Muscle layer of duodenum (tissue), 2 donors: ENCODE measurements around the gene MKLN1.
A peak's percentile ranks its signal among the peaks of the same experiment; 100 is the strongest.

Source experiments
- H3K27ac ChIP-seq: one replicate; pipeline ENCODE4 v1.7.0; 2013; ENCODE audit warnings: mild to moderate bottlenecking, low read length
- H3K27me3 ChIP-seq: one replicate; pipeline ENCODE4 v1.7.0; 2013; ENCODE audit warnings: low read depth, mild to moderate bottlenecking, control low read depth, low read length
- H3K36me3 ChIP-seq, 2 donors: one replicate each; pipeline ENCODE4 v1.7.0; 2013; ENCODE audit warnings: low read length in 2 of 2, control low read depth in 1 of 2, mild to moderate bottlenecking in 1 of 2; ENCODE audit not compliant: insufficient read depth in 2 of 2, control insufficient read depth in 1 of 2
- H3K4me1 ChIP-seq, 2 donors: one replicate each; pipeline ENCODE4 v1.7.0; 2013; ENCODE audit warnings: low read length in 2 of 2, mild to moderate bottlenecking in 2 of 2, control low read depth in 1 of 2, moderate library complexity in 1 of 2; ENCODE audit not compliant: insufficient read depth in 2 of 2, control insufficient read depth in 1 of 2
- H3K4me3 ChIP-seq, 2 donors: one replicate each; pipeline ENCODE4 v1.7.0; 2013; ENCODE audit warnings: low read length in 2 of 2, low read depth in 1 of 2, mild to moderate bottlenecking in 1 of 2
- H3K9me3 ChIP-seq, 2 donors: one replicate each; pipeline ENCODE4 v1.7.0; 2013; ENCODE audit warnings: low read length in 2 of 2, control low read depth in 1 of 2, mild to moderate bottlenecking in 1 of 2; ENCODE audit not compliant: control insufficient read depth in 1 of 2
- donor health status: healthy.

The MKLN1 gene

DNA sequence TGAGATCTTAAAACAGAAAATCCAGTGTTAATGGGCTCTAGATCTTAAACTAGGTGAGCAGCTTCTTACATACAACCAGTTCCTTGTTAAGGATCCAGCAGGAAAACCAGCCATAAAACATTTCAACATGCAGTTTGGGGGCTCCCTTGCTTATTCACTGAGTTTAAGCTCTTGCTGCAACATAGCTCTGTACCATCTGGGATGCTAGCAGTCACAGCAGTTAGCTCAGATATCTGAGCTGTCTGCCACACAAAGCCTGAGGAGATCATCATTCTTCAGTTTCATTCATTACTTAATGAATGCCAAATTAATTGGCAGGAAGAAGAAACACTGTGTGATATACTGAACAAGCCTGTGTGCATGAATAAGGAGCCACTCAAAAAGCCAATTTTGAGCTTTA is 165.9 kb downstream of the MKLN1 start:
- no peaks in the 10 kb centered on the region for H3K27me3 ChIP-seq
- no peak overlapping the region for H3K27ac ChIP-seq
- H3K36me3 ChIP-seq, result peaks cover 0 to 9% of the 10 kb centered on the region in 2 donors
- no peak overlapping the region for H3K4me3 ChIP-seq
- no peaks in the 10 kb centered on the region for H3K9me3 ChIP-seq
- H3K4me1 ChIP-seq, result no peaks in the 10 kb centered on the region

DNA sequence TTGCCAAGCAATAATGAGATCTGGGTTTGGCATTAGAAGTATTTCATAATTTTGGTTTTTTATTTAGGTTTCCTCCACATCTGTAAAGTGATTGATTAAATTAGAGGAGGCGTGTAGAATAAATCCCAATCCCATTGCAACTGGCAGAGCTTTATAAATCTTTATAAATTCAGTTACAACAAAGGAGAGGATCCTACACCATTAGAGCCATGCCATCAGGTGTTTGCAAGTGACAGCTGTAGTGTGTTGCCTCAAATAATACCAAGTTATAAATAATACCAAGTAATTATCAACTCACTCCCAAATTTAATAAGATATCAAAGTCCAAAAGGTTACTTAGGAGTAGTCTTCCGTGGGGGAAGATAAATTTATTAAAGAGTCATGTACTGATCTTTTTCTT is 166.5 kb downstream of the MKLN1 start:
- H3K4me1 ChIP-seq, result no peaks in the 10 kb centered on the region
- no peak overlapping the region for H3K27ac ChIP-seq
- H3K36me3 ChIP-seq, result peaks cover 0 to 9% of the 10 kb centered on the region in 2 donors

DNA sequence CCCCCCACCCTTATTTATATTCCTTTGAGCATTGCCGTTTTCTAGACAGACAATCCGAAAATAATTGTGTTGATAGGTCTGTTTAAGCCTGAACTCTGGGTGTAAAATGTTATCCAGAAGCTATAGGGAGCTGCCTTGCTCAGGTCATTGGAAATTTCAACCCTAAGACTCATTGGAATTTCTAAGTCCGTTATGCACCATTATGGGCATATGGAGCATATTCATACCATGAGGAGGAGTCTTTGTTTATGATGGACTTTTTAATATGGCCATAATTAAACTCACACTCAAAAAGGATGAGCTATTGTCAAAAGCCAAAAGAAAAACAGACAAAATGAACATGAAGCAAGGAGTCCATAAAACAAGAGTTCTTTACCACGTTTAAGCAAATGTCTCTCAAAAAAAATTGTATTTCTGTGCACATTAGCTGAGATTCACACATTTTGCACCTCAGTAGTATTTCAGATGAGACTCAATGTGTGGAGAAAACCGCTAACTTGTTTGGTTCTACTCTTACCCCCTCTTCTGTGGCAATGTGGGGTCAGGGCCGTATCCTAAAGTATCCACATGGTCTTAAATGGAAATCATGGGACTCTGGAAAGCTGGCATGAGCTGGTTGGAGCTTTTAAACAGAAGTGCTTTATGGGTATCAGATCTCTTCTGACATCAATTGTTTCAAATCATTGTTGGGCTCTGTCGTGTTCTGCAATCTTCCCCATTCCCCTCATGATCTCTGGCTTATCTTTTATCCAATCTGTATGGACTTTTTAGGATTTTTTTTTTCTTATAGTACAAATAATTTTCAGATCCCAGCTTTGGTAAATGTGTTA is 168.2 kb downstream of the MKLN1 start:
- H3K4me1 ChIP-seq, result no peaks in the 10 kb centered on the region
- H3K36me3 ChIP-seq, result peaks cover 5 to 9% of the 10 kb centered on the region in 2 donors
- H3K27me3 ChIP-seq, result no peaks in the 10 kb centered on the region
- no peak overlapping the region for H3K4me3 ChIP-seq
- H3K27ac ChIP-seq, result no peak overlapping the region
- H3K9me3 ChIP-seq, result no peaks in the 10 kb centered on the region

More for the DNA sequence above, 166.5 kb downstream of the MKLN1 start:
- no peaks in the 10 kb centered on the region for H3K9me3 ChIP-seq
- H3K4me3 ChIP-seq, result no peak overlapping the region
- no peaks in the 10 kb centered on the region for H3K27me3 ChIP-seq

DNA sequence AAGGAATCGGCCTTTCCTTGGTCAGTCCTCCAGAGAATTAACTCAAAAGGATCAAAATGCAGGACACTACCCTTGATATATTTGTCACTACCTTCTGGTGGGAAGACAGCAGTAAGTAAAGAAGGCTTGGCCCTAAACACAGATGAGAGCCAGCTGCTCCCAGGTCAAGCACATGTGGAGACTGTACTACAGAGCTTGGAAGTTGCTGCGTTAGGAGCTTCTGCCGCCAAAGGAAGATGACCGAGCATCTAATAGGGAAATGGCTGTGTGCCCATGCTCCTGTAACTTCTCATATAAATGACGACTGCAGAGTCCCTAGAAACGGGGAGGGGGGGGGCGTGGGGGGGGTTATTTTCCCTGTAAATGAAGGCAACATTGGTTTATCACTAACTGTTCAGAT is 169.8 kb downstream of the MKLN1 start:
- H3K36me3 ChIP-seq, result peaks cover 5 to 9% of the 10 kb centered on the region in 2 donors
- H3K27ac ChIP-seq, result no peak overlapping the region
- H3K9me3 ChIP-seq, result no peaks in the 10 kb centered on the region
- H3K4me3 ChIP-seq, result no peak overlapping the region
- H3K27me3 ChIP-seq, result no peaks in the 10 kb centered on the region
- peaks cover 0 to under 1% of the 10 kb centered on the region in 2 donors for H3K4me1 ChIP-seq

DNA sequence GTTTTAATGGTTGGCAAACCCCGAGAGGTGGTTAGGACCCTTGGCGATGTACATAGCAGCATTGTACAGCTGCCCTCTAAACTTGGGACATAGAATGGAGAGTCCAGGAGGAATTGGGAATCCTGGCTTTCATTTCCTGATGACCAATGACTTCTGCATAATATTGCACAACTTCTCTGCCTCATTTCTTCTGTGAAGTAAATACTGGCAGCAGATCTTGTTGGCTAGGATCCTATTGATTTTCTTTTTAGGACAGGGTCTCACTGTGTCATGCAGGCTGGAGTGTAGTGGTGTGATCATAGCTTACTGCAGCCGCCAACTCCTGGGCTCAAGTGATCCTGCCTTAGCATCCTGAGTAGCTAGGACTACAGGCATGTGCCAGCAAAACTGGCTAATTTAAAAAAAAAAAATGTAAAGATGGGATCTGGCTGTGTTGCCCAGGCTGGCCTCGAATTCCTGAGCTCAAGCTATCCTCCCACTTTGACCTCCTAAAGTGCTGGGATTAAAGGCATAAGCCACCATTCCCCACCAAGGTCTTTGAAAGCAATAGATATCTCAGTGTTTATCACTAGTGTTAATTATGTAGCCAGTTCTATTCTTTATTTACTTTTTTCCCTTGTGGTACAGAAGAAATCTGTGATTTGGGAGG is 170.7 kb downstream of the MKLN1 start:
- Histone ChIP-seq H3K9me3 (no peaks in the 10 kb centered on the region), H3K4me3 (no peak overlapping the region), H3K4me1 (peaks cover 4 to 9% of the 10 kb centered on the region in 2 donors), H3K36me3 (peaks cover 5 to 9% of the 10 kb centered on the region in 2 donors), H3K27ac (peak overlapping the region; percentile 11), H3K27me3 (no peaks in the 10 kb centered on the region)

DNA sequence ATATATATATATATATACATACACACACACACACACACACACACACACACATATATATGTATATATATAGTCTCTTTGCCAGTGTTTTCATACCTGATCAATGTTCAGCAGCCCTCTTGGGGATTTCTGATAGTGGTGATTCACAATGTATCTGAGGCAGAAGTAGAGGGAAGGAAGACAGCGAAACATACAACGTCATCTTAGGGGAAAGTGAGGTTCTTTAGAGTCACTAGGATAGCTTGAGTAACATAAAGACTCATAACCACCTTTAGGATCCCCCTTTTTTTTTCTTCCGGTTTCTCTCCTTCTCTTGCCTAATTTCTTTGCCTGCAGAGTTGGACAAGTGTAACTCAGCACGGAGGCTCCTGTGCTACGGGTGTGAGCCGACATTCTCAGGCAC is 172.1 kb downstream of the MKLN1 start:
- H3K36me3 ChIP-seq, result peaks cover 5 to 9% of the 10 kb centered on the region in 2 donors
- peaks cover 5 to 11% of the 10 kb centered on the region in 2 donors for H3K4me1 ChIP-seq
- H3K27me3 ChIP-seq, result no peaks in the 10 kb centered on the region
- H3K27ac ChIP-seq, result no peak overlapping the region
- H3K9me3 ChIP-seq, result no peaks in the 10 kb centered on the region
- no peak overlapping the region for H3K4me3 ChIP-seq

DNA sequence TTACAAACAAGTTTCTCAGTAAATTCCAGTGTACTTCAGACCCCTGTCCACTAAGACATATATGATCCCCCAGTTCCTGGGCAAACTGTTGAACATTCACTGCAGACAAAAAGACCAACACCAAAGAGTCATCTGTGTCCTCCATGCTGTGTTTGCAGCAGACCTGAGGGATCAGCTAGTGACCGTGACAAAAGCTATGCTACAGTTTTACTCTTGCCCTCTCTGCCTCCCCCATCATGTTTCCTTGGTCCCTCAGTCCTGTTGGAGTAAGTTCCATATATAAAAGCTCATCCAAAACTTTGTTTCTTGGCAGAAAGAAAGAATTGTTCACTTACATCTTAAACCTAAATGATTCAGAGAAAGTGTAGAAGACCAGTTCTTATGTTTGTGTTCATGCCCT is 172.7 kb downstream of the MKLN1 start:
- Histone ChIP-seq H3K27ac (no peak overlapping the region), H3K4me1 (peaks cover 5 to 11% of the 10 kb centered on the region in 2 donors), H3K4me3 (no peak overlapping the region), H3K27me3 (no peaks in the 10 kb centered on the region), H3K9me3 (no peaks in the 10 kb centered on the region), H3K36me3 (peaks cover 5 to 13% of the 10 kb centered on the region in 2 donors)

DNA sequence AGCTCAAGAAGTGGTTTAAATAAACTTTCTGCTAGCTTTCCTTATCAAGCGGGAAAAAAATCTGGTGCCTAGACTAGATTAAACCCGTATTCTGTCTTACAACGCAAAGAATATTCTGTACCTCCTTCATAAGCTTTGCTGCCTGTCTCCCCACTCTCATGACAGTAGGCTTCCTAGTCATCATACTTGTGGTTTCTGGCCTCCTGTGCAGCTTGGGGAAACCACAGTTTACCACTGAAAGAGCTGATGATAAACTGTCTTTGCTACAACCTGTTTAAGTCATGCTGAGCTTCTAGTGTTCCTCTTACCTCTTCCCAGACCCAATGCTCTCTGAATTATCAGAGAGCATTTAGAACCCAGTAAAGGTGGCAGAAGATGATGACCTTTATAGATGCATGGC is 173.7 kb downstream of the MKLN1 start:
- Histone ChIP-seq H3K4me1 (peaks cover 5 to 11% of the 10 kb centered on the region in 2 donors), H3K9me3 (no peaks in the 10 kb centered on the region), H3K27me3 (no peaks in the 10 kb centered on the region), H3K36me3 (peaks cover 5 to 13% of the 10 kb centered on the region in 2 donors), H3K4me3 (no peak overlapping the region), H3K27ac (no peak overlapping the region)

DNA sequence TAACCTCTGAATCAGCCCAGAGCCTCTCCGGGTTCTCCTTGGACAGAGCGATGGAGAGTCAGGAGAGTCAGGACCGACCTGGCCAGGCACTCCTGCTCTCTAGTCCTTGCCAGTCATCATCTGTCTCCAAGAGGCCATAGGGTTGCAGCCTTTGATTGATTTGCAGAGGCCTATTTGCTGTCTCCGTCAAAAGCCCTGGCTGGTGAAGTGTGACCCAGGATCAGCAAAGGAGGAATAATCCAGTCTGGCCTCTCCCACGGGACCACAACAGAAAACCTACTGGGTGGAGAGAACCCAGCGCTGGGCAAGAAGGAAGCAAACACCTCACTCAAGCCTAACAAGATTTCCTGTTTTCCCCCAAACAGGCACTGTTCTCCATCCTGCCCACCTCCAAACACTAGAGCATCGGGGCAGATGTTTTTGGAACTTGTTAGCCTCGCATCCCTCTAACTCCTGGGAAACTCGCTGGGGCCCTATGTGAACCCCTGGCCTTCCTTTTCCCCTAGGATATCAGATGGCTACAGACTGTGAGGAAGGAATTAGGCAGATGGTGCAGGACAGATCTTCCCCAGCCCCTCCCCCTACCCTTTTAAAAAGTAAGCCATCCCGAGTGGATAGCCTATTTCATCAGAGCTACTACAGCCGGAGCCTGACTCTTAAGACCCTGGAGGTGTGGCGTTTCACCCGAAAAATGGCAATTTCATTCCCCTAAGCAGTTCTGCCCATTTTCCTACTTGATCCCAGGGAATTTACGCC is 174.4 kb downstream of the MKLN1 start:
- Histone ChIP-seq H3K36me3 (peaks cover 5 to 11% of the 10 kb centered on the region in 2 donors), H3K27ac (no peak overlapping the region), H3K4me3 (no peak overlapping the region)

DNA sequence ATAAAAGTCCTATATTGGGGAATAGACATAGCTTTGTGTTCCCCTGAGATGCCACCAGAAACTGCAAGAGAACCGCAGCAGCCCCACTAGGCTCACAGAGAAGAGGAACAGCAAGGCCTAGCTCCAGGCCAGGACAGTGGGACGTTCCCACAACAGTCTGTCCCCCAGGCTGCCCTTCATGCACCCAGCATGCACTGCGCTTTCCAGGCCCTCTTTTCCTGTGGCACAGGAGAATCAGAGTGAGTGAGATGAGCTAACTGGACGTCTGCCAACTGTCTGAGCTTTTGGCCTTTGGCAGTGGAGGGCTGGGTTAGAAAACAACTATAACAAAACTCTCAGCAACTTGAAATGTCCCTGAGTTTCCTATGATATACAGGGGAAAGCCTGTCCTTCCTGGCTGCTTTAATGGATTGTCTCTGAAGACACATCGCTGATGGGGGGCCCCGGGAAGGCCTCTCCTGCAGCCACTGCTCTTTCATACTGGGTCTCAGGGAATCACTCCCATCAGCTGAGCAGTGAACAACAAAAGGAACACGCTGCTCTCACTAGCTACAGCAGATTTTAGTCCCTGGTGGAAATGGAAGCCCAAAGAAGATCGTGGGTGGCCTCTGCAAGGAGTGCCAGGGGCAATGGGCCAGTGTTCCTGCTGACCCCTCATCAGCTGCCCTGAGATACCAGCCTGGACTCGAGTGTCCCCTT is 175.3 kb downstream of the MKLN1 start:
- Histone ChIP-seq H3K27ac (no peak overlapping the region), H3K27me3 (no peaks in the 10 kb centered on the region), H3K9me3 (no peaks in the 10 kb centered on the region), H3K4me3 (no peak overlapping the region), H3K36me3 (peaks cover 5 to 8% of the 10 kb centered on the region in 2 donors), H3K4me1 (peaks cover 10 to 14% of the 10 kb centered on the region in 2 donors)

More for the DNA sequence above, 174.4 kb downstream of the MKLN1 start:
- Histone ChIP-seq H3K9me3 (no peaks in the 10 kb centered on the region), H3K4me1 (peaks cover 9 to 11% of the 10 kb centered on the region in 2 donors), H3K27me3 (no peaks in the 10 kb centered on the region)
